HAP-1 (cell line): ENCODE data around the gene GPLD1.

ENCODE experiments used
- DNase-seq, 2 experiments: peaks; one replicate each; pipeline ENCODE4 v3.0.0-alpha.2; 2016 to 2020; ENCODE audit warnings: low spot score in 2 of 2
- H3K27me3 ChIP-seq: fragments of 250-450 bp; sonication (Bioruptor Pico); 2 replicates; pipeline ENCODE4 v1.5.1; 2020; ENCODE audit warnings: low read depth, mild to moderate bottlenecking, moderate library complexity
- H3K36me3 ChIP-seq: fragments of 250-450 bp; sonication (Bioruptor Pico); replicated peaks from 2 replicates; pipeline ENCODE4 v1.5.1; 2020; ENCODE audit warnings: mild to moderate bottlenecking
- H3K4me1 ChIP-seq: fragments of 250-450 bp; sonication (Bioruptor Pico); 2 replicates; pipeline ENCODE4 v1.5.1; 2020; ENCODE audit warnings: mild to moderate bottlenecking
- H3K4me3 ChIP-seq: fragments of 250-450 bp; sonication (Bioruptor Pico); 2 replicates; pipeline ENCODE4 v1.5.1; 2020; ENCODE audit warnings: mild to moderate bottlenecking, moderate library complexity
- H3K9me3 ChIP-seq: fragments of 250-450 bp; sonication (Bioruptor Pico); 2 replicates; pipeline ENCODE4 v1.5.1; 2020; ENCODE audit warnings: mild to moderate bottlenecking, moderate library complexity
- in situ Hi-C: fragments of 300-500 bp; cut with MboI; formaldehyde crosslinking; loops from 3 replicates; pipeline ENCODE4 v1.14.3; 2020; ENCODE audit warnings: low sequenced_read_pairs, inconsistent platforms, mixed read lengths

The GPLD1 gene

DNA sequence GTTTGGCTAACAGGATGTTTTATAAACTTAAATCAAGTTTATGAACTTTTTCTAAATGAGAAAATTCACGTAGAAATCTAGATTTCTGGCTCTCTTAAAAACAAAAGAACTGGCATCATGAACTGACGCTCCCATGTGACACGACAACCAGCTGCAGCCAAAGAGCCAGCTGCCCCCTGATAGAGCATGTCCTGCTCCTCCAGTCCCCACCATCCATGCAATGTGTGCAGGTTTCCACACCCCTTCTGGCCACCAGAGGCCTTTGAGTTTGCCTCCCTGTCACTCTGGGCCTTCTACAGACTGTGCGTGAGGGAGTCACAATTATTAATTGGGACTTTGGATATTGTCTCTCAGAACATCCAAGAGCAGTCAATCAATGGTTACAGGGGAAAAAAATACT lies 1.6 kb upstream of the GPLD1 start:
- peaks cover 10% of the 10 kb centered on the region for H3K4me1 ChIP-seq
- in situ Hi-C loops: no loop called here
- DNase-seq: no peak
- H3K4me3 ChIP-seq: no peak overlapping the region
- no peaks in the 10 kb centered on the region for H3K9me3 ChIP-seq
- H3K27me3 ChIP-seq: no peaks in the 10 kb centered on the region
- no peaks in the 10 kb centered on the region for H3K36me3 ChIP-seq

DNA sequence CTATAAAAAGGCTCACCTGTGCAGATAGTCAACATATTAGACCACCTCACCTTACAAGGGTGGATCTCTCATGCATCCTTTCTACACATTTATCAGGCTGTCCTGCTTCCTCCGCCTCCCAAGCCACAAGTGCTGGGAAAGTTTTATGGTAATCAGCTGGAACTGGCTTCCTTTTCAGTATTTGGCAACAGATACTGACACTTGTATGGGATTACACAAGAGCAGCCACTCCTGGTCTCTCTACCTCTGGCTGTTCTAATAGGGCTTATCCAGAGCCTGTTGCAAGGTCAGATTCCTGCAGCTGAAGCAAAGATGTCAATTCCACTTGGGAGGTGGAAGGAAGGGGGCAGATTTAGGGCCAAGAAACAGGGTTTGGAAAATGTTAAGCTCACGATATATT lies 503 bp upstream of the GPLD1 start:
- no peak for DNase-seq
- in situ Hi-C loops: no loop called here

DNA sequence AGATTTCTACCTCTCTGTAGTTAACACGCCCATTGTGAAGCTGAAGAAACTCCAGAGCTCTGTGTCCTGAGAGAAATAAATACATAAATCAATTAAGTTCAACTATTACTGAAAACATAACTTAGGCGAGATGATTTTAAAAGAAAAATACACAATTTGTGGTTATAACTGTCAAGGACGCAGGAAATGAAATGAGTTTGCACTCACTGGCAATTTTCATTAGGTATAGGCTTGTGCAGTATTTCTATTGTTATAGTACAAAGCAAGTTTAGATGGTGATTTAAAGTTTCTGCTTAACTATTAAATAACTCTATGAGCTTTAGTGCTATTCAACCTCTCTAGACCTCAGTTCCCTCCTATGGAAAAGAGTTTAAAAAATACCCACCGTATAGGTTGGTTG lies 3.3 kb downstream of the GPLD1 start:
- H3K4me3 ChIP-seq: no peak overlapping the region
- in situ Hi-C loops: no loop called here
- no peaks in the 10 kb centered on the region for H3K27me3 ChIP-seq
- no peak for DNase-seq
- H3K4me1 ChIP-seq: no peaks in the 10 kb centered on the region
- H3K36me3 ChIP-seq: no peaks in the 10 kb centered on the region
- no peaks in the 10 kb centered on the region for H3K9me3 ChIP-seq

More for the DNA sequence above, 503 bp upstream of the GPLD1 start:
- H3K9me3 ChIP-seq: no peaks in the 10 kb centered on the region
- no peak overlapping the region for H3K4me3 ChIP-seq
- H3K36me3 ChIP-seq: no peaks in the 10 kb centered on the region
- H3K27me3 ChIP-seq: no peaks in the 10 kb centered on the region
- H3K4me1 ChIP-seq: peaks cover 8% of the 10 kb centered on the region

DNA sequence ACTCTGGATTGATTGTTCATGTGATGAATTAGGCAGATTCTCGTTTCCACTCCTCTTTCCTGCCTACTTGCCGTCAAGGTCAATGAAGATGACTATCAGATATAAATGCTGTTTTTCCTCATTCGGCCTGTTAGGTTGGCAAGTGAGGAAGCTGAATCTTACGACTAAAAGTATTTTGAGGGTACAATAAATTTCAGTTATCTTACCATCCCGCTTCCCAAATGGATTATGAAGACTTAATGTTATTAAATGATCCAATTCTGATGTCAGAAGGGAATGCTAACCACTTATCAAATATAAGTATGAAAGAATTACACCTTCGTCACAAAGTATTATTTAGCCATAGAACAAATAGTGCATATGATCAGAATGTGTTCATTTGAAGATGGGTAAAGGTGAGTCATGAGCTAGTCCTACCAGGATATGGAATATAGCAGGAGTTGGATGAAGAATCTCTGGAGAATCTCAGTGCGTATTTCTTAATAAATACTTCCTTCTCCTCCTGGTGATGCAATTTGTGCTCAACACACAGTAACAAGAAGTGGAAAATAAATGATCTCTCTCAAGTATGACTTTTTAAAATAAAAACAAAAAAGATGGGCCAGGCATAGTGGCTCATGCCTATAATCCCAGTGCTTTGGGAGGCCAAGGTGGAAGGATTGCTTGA lies 4.6 kb downstream of the GPLD1 start:
- no peak for DNase-seq
- H3K27me3 ChIP-seq: no peaks in the 10 kb centered on the region
- H3K4me1 ChIP-seq: no peaks in the 10 kb centered on the region
- H3K4me3 ChIP-seq: no peak overlapping the region
- no peaks in the 10 kb centered on the region for H3K36me3 ChIP-seq
- no peaks in the 10 kb centered on the region for H3K9me3 ChIP-seq
- in situ Hi-C loops: no loop called here

DNA sequence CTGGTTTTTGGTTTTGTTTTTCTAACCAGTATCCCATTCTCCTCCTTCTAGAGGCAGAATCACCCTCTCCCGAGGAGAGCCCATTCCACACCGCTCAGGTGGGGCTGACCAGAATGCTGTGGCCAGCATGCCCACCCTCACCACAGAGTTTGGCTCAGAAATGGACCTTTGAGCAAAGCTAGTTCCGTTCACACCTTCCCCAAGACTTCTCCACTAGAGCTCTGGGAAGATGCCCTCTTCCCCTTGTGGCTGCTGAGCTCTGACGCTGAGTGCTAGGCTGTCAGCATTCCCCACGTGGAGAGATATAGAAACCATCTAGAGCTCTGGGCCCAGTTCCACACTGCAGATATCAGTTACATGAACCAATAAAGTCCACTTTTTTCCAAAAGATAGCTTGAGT lies 7.9 kb downstream of the GPLD1 start:
- in situ Hi-C loops: no loop called here
- Histone ChIP-seq H3K9me3 (peaks cover 4% of the 10 kb centered on the region; the same call in 1 of the 2 replicates), H3K27me3 (no peaks in the 10 kb centered on the region), H3K4me1 (no peaks in the 10 kb centered on the region), H3K36me3 (no peaks in the 10 kb centered on the region), H3K4me3 (no peak overlapping the region)
- DNase-seq: no peak

DNA sequence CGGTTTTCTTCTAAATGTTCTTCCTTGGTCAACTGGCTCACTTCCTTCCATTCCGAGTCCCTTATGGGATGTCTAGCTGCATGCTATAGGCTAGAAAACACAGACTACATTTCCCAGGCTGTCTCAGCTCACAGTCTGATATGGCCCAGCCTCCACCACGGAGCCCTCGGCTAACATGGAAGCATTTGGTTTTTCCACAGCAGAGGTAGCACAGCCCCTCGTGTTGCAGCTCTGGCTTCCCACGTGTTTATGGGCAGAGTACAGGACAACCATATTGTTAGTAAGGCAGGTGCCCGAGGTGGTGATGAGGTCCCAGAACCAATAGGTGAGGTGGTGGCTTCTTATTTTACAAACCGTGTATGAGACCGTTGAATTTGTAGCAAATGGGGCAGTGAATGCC lies 8.7 kb downstream of the GPLD1 start:
- in situ Hi-C loops: no loop called here
- Histone ChIP-seq H3K4me3 (no peak overlapping the region), H3K36me3 (no peaks in the 10 kb centered on the region), H3K4me1 (no peaks in the 10 kb centered on the region), H3K27me3 (no peaks in the 10 kb centered on the region), H3K9me3 (peaks cover 4% of the 10 kb centered on the region; the same call in 1 of the 2 replicates)
- DNase-seq: no peak

DNA sequence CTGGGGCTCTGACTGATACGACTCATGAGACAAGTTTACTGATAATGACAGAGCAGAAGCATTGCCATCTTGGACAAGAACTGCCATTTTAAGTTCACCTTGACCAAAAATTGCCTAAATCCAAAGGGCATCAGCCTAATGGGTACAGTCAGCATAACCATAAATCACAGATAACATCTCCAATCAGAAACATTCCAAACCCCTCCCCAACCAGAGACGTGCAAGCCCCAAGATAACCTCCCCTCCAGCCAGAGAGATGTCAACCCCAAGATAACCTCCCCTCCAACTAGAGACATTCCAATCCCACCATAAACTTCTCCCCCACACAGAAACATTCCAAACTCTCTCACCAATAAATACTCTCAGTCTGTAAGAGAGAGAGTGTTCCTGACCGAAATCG lies 10.5 kb downstream of the GPLD1 start:
- in situ Hi-C loops: no loop called here
- peaks cover 4% of the 10 kb centered on the region; the same call in 1 of the 2 replicates for H3K9me3 ChIP-seq
- no peaks in the 10 kb centered on the region for H3K36me3 ChIP-seq
- H3K4me3 ChIP-seq: no peak overlapping the region
- DNase-seq: no peak
- no peaks in the 10 kb centered on the region for H3K27me3 ChIP-seq
- H3K4me1 ChIP-seq: no peaks in the 10 kb centered on the region

DNA sequence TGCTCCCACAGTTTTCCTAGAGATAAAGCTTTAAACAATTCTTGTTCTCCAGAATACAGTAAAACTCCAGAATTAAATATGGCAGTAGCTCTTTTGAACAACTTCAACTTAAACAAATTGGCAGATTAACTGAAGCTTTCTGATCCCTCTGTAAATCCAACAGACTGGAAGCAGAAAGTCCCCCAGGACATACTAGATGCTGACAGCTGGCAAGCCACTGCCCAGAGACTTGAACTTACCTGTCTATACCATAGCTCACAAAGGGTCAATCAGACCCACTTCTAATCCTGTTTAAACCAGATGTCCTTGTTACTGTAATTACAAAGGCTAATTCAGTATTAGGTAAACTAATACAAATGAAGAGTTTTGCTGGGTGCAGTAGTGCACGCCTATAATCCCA lies 12.3 kb downstream of the GPLD1 start:
- Histone ChIP-seq H3K36me3 (no peaks in the 10 kb centered on the region), H3K9me3 (peaks cover 4% of the 10 kb centered on the region; the same call in 1 of the 2 replicates), H3K4me3 (no peak overlapping the region), H3K27me3 (no peaks in the 10 kb centered on the region), H3K4me1 (no peaks in the 10 kb centered on the region)
- in situ Hi-C loops: no loop called here
- no peak for DNase-seq

DNA sequence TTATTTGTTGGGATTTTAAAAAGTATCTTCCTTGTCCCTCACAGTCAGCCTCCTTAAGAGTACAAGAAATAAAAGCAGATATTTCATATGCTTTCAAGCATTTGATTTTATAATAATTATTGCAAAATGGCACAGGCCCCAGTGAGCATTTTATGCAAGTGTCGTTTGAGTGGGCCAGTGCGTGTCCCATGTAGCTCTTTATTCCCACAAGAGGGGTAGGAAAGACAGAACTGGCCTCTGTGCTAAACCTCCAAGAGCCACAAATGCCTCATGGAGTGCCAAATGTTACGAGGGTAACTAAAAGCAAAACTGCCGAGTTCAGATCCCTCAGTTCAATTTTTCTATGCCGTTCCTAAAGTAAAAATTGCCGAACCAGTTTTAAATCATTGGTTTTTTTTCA lies 12.7 kb downstream of the GPLD1 start:
- Histone ChIP-seq H3K4me3 (no peak overlapping the region), H3K4me1 (no peaks in the 10 kb centered on the region), H3K36me3 (no peaks in the 10 kb centered on the region), H3K27me3 (no peaks in the 10 kb centered on the region), H3K9me3 (peaks cover 4% of the 10 kb centered on the region; the same call in 1 of the 2 replicates)
- no peak for DNase-seq
- in situ Hi-C loops: no loop called here

DNA sequence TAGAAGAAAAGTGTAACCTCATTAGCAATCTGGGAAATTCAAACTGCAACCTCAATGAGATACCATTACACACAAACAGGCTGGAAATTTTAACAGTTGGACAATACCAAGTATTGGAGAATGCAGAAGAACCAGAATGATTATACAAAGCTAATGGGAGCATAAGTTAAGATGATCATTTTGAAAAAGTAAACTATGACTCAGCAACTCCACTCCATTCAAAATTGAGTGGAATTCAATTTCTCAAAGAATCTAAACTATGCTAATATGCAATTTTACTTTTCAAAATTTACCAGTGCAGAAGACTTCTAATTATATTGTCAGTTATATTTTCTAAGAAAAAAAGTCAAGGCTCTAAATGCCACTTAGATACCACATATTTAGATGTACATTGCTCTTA lies 17.2 kb downstream of the GPLD1 start:
- no peak overlapping the region for H3K4me3 ChIP-seq
- in situ Hi-C loops: no loop called here
- H3K4me1 ChIP-seq: no peaks in the 10 kb centered on the region
- H3K36me3 ChIP-seq: no peaks in the 10 kb centered on the region
- no peaks in the 10 kb centered on the region for H3K27me3 ChIP-seq
- H3K9me3 ChIP-seq: no peaks in the 10 kb centered on the region
- DNase-seq: no peak

DNA sequence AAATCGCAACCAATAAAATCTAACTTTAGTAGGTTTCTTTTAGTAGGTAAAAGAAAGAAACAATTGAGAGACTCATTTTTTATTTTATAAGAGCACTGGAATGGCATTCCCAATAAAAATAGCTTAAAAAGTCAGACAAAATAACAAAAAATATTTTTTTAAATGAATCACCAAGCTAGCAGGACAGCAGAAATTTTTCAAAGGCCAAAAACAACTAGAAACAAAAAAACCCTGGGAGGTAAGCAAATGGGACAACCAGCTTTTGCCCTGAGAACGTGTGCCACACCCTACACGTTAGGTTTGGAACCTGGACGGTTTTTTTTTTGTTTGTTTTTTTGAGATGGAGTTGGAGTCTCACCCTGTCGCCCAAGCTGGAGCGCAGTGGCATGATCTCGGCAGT lies 19.6 kb downstream of the GPLD1 start:
- DNase-seq: no peak
- in situ Hi-C loops: no loop called here

DNA sequence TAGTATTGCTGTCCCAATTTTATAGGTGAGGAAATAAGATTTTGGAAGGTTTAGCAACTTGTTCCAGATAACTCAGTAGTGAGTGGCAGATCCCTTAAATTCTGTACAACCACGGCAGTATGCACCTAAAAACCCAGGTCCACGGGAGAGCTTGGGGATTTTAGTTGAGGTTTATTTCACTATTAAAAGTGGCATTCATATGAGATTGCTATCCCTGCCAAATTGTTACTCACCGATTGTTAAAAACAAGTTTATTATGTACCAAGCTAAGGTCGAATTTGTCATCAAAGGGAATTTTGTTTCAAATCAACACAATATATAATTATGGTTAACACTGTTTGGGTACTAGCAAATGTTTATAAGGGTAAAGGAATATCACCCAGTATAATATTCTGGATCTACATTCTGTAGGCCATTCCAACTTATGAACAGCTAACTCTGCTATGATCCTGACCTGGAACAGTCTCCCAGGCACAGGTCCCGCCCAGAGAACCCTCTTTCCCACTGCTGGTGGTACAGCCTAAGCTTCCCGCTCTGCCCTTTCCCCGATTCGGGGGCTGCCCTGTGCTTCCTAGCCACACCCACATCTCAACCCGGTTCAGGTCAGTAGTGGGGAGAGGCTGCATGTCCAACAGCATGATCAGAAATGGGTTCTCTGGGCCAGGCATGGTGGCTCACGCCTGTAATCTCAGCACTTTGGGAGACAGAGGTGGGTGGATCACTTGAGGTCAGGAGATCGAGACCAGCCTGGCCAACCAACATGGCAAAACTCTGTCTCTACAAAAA lies 24.9 kb downstream of the GPLD1 start:
- Histone ChIP-seq H3K36me3 (no peaks in the 10 kb centered on the region), H3K4me3 (no peak overlapping the region), H3K9me3 (no peaks in the 10 kb centered on the region), H3K27me3 (no peaks in the 10 kb centered on the region), H3K4me1 (no peaks in the 10 kb centered on the region)
- in situ Hi-C loops: no loop called here
- no peak for DNase-seq

More for the DNA sequence above, 19.6 kb downstream of the GPLD1 start:
- Histone ChIP-seq H3K36me3 (no peaks in the 10 kb centered on the region), H3K27me3 (no peaks in the 10 kb centered on the region), H3K4me3 (no peak overlapping the region), H3K9me3 (no peaks in the 10 kb centered on the region), H3K4me1 (no peaks in the 10 kb centered on the region)

DNA sequence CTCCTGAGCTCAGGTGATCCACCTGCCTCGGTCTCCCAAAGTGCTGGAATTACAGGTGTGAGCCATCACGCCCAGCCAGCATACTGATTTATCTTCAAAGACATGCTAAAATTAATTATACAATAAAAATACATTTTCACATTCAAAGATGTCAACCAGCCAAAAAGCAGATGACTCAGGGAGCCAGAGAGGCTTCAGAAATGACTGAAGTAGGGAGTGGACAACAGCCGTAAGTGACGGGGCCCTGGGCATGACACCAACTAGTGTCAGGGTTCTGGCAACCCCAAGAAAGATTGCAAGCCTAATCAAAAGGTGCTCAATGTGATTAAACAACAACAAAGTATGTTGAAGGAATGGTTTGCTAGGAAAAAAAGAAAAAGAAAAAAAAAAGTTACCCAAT lies 28.4 kb downstream of the GPLD1 start:
- Histone ChIP-seq H3K9me3 (no peaks in the 10 kb centered on the region), H3K4me3 (no peak overlapping the region), H3K4me1 (no peaks in the 10 kb centered on the region), H3K27me3 (no peaks in the 10 kb centered on the region), H3K36me3 (no peaks in the 10 kb centered on the region)
- in situ Hi-C loops: no loop called here
- no peak for DNase-seq

DNA sequence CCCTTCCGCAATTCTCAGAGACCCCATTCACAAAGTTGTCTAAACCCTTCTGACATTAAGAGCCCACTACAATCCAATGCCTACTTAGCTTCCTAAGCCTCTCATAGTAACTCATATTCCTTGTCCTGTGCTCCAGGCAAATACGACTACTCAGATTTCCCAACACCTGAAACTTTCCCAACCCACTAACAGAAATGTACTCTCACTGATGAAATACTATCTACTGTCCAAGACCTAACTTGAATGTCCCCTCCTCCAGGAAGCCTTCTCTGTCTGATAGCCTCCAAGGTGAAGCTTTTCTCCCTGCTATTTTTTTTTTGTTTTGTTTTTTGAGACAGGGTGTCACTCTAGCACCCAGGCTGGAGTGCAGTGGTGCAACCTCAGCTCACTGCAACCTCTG lies 30.4 kb downstream of the GPLD1 start:
- in situ Hi-C loops: no loop called here
- Histone ChIP-seq H3K27me3 (no peaks in the 10 kb centered on the region), H3K4me3 (no peak overlapping the region), H3K36me3 (no peaks in the 10 kb centered on the region), H3K9me3 (no peaks in the 10 kb centered on the region), H3K4me1 (no peaks in the 10 kb centered on the region)
- no peak for DNase-seq
